H1 (cell line): ENCODE measurements around the gene CCDC198. TPM values are rescaled to one million over a fixed set of nuclear protein-coding genes. Genes with fewer than 3 reads are reported as not detected.
A peak's percentile ranks its signal among the peaks of the same experiment; 100 is the strongest.

Experiments
- CTCF ChIA-PET: fragments of 300-600 bp; sonication (Branson Sonifier 250); formaldehyde crosslinking; loops from one replicate; lab custom pipeline; 2021; ENCODE audit not compliant: partially characterized antibody; lab: Charles Lee
- POLR2A ChIA-PET: fragments of 300-600 bp; sonication (Branson Sonifier 250); formaldehyde crosslinking; loops from one replicate; lab custom pipeline; 2021; ENCODE audit warnings: inconsistent platforms; ENCODE audit not compliant: partially characterized antibody; lab: Charles Lee
- DNase-seq, 2 experiments: peaks; one replicate each; pipeline versions ENCODE4 v3.0.0 to v3.0.0-alpha.2; 2010 to 2022; ENCODE audit warnings: low spot score in 2 of 2, low read depth in 1 of 2, mixed read lengths in 1 of 2
- FAIRE-seq: peaks from 2 replicates; lab custom pipeline; 2011; peaks lifted over from hg19 to GRCh38; lab: Jason Lieb, UNC
- H2AFZ ChIP-seq: 2 replicates; pipeline ENCODE4 v1.8.1; 2012; ENCODE audit warnings: low read length, inconsistent platforms
- H2AK5ac ChIP-seq: 2 replicates; pipeline ENCODE4 v1.6.1; 2013; ENCODE audit warnings: low read depth, low read length
- H2BK120ac ChIP-seq: replicated peaks from 2 replicates; pipeline ENCODE3; 2013; ENCODE audit warnings: low read depth, low read length, inconsistent platforms
- H2BK12ac ChIP-seq: 2 replicates; pipeline ENCODE4 v1.6.1; 2013; ENCODE audit warnings: low read depth, low read length
- H2BK15ac ChIP-seq: 2 replicates; pipeline ENCODE4 v1.6.1; 2013; ENCODE audit warnings: low read length
- H2BK20ac ChIP-seq: 2 replicates; pipeline ENCODE4 v1.6.1; 2013; ENCODE audit warnings: low read length
- H2BK5ac ChIP-seq: 2 replicates; pipeline ENCODE4 v1.6.1; 2013; ENCODE audit warnings: low read depth, low read length
- H3K14ac ChIP-seq: 2 replicates; pipeline ENCODE4 v1.6.1; 2013; ENCODE audit warnings: inconsistent platforms; ENCODE audit not compliant: insufficient read length
- H3K18ac ChIP-seq: 2 replicates; pipeline ENCODE4 v1.6.1; 2013; ENCODE audit warnings: low read length; ENCODE audit errors: extremely low read depth
- H3K23ac ChIP-seq: 2 replicates; pipeline ENCODE4 v1.6.1; 2013; ENCODE audit warnings: inconsistent platforms; ENCODE audit not compliant: insufficient read length
- H3K23me2 ChIP-seq: 2 replicates; pipeline ENCODE4 v1.6.1; 2013; ENCODE audit warnings: low read depth, low read length
- H3K27ac ChIP-seq: 2 replicates; pipeline ENCODE4 v1.6.1; 2011; ENCODE audit warnings: low read depth, low read length, inconsistent platforms
- H3K27me3 ChIP-seq, 4 experiments: replicated peaks in 1 of 4; 1 replicate in 1 of 4; 2 replicates in 3 of 4; pipeline versions ENCODE4 v1.6.1 to v1.8.1; 2011 to 2013; ENCODE audit warnings: low read length in 3 of 4, mild to moderate bottlenecking in 3 of 4, inconsistent platforms in 2 of 4, mixed read lengths in 2 of 4, moderate library complexity in 1 of 4; ENCODE audit not compliant: control insufficient read depth in 3 of 4, insufficient read depth in 3 of 4; ENCODE audit errors: extremely low read depth in 1 of 4
- H3K36me3 ChIP-seq, 4 experiments: 2 replicates each; pipeline versions ENCODE4 v1.6.1 to v1.8.1; 2011 to 2013; ENCODE audit warnings: mild to moderate bottlenecking in 4 of 4, low read length in 3 of 4, moderate library complexity in 2 of 4, control low read depth in 1 of 4, inconsistent platforms in 1 of 4; ENCODE audit not compliant: insufficient read depth in 4 of 4, control insufficient read depth in 2 of 4
- H3K4ac ChIP-seq: replicated peaks from 2 replicates; pipeline ENCODE3; 2013; ENCODE audit warnings: low read length, low read depth, mixed read lengths, inconsistent platforms; ENCODE audit not compliant: insufficient read length
- H3K4me1 ChIP-seq, 4 experiments: replicated peaks in 1 of 4; 1 replicate in 1 of 4; 2 replicates in 3 of 4; pipeline versions ENCODE4 v1.6.1 to v1.8.1; 2011 to 2013; ENCODE audit warnings: low read length in 3 of 4, inconsistent platforms in 2 of 4, mixed read lengths in 1 of 4; ENCODE audit not compliant: insufficient read depth in 4 of 4, control insufficient read depth in 3 of 4
- H3K4me2 ChIP-seq, 2 experiments: 2 replicates each; pipeline versions ENCODE4 v1.6.1 to v1.8.1; 2011 to 2013; ENCODE audit warnings: low read depth in 2 of 2, low read length in 2 of 2, control low read depth in 1 of 2, inconsistent platforms in 1 of 2, mild to moderate bottlenecking in 1 of 2; ENCODE audit not compliant: insufficient read depth in 1 of 2
- H3K4me3 ChIP-seq, 4 experiments: fragments of 200-600, 300-600 bp in 1 of 4; sonication (generic), shearing (Covaris generic), sonication (Bioruptor Twin) in 1 of 4; 2 replicates each; pipeline versions ENCODE4 v1.5.1 to v1.8.1; 2011 to 2016; ENCODE audit warnings: low read length in 4 of 4, low read depth in 3 of 4, control low read depth in 2 of 4, inconsistent platforms in 2 of 4, mild to moderate bottlenecking in 2 of 4, mixed read lengths in 1 of 4, moderate library complexity in 1 of 4; ENCODE audit not compliant: insufficient read depth in 2 of 4; ENCODE audit errors: extremely low read depth in 1 of 4
- H3K56ac ChIP-seq: replicated peaks from 2 replicates; pipeline ENCODE3; 2013; ENCODE audit warnings: low read depth, mild to moderate bottlenecking, mixed read lengths, low read length, inconsistent platforms; ENCODE audit not compliant: insufficient read length
- H3K79me1 ChIP-seq: 2 replicates; pipeline ENCODE4 v1.6.1; 2013; ENCODE audit warnings: low read depth, low read length, control low read depth
- H3K79me2 ChIP-seq, 2 experiments: 2 replicates each; pipeline versions ENCODE4 v1.6.1 to v1.8.1; 2012 to 2013; ENCODE audit warnings: low read length in 2 of 2, mild to moderate bottlenecking in 2 of 2, inconsistent platforms in 1 of 2; ENCODE audit not compliant: insufficient read depth in 2 of 2, control insufficient read depth in 1 of 2
- H3K9ac ChIP-seq, 4 experiments: replicated peaks in 1 of 4; 1 replicate in 1 of 4; 2 replicates in 3 of 4; pipeline versions ENCODE4 v1.6.1 to v1.8.1; 2011 to 2013; ENCODE audit warnings: low read depth in 3 of 4, low read length in 3 of 4, control low read depth in 2 of 4, mild to moderate bottlenecking in 2 of 4, moderate library complexity in 2 of 4, inconsistent platforms in 1 of 4; ENCODE audit errors: extremely low read depth in 1 of 4
- H3K9me3 ChIP-seq, 2 experiments: 2 replicates each; pipeline versions ENCODE4 v1.6.1 to v1.8.1; 2012 to 2013; ENCODE audit warnings: mild to moderate bottlenecking in 2 of 2, moderate library complexity in 2 of 2, control low read depth in 1 of 2, inconsistent platforms in 1 of 2, low read depth in 1 of 2, low read length in 1 of 2, mixed read lengths in 1 of 2; ENCODE audit not compliant: insufficient read depth in 2 of 2
- H4K20me1 ChIP-seq, 2 experiments: replicated peaks in 1 of 2; 2 replicates each; pipeline versions ENCODE3 to v1.8.1; 2011 to 2013; ENCODE audit warnings: inconsistent platforms in 2 of 2, low read length in 2 of 2, mild to moderate bottlenecking in 1 of 2; ENCODE audit not compliant: insufficient read depth in 2 of 2, control insufficient read depth in 1 of 2
- H4K5ac ChIP-seq: 2 replicates; pipeline ENCODE4 v1.6.1; 2013; ENCODE audit warnings: low read length, low read depth, mixed read lengths, inconsistent platforms; ENCODE audit not compliant: insufficient read length
- H4K8ac ChIP-seq: 2 replicates; pipeline ENCODE4 v1.8.0; 2013; ENCODE audit warnings: mild to moderate bottlenecking, moderate library complexity, low read length, inconsistent platforms; ENCODE audit not compliant: insufficient read depth; ENCODE audit errors: extremely low read depth
- H4K91ac ChIP-seq: replicated peaks from 2 replicates; pipeline ENCODE3; 2013; ENCODE audit warnings: low read length, mixed read lengths, inconsistent platforms; ENCODE audit not compliant: insufficient read length
- BACH1 ChIP-seq: IDR thresholded peaks from 2 replicates; pipeline ENCODE4 v1.6.1; 2012; ENCODE audit warnings: low read length, improper control_type of control experiment
- BRCA1 ChIP-seq: IDR thresholded peaks from 2 replicates; pipeline ENCODE4 v1.6.1; 2012; ENCODE audit warnings: low read depth, low read length, improper control_type of control experiment
- CEBPB ChIP-seq: IDR thresholded peaks from 2 replicates; pipeline ENCODE4 v1.6.1; 2012; ENCODE audit warnings: low read depth, low read length
- EZH2 ChIP-seq: fragments of 200-600 bp; sonication (generic); IDR thresholded peaks from 2 replicates; pipeline ENCODE4 v1.7.1; 2012; ENCODE audit warnings: low read depth, mild to moderate bottlenecking, moderate library complexity, low read length, inconsistent platforms; ENCODE audit not compliant: severe bottlenecking
- HDAC2 ChIP-seq, 2 experiments: fragments of 300-600 bp in 1 of 2; sonication (generic) in 1 of 2; IDR thresholded peaks; 2 replicates each; pipeline ENCODE4 v1.6.1; 2011 to 2012; ENCODE audit warnings: low read depth in 2 of 2, low read length in 2 of 2, mild to moderate bottlenecking in 2 of 2, moderate library complexity in 2 of 2, borderline replicate concordance in 1 of 2, inconsistent platforms in 1 of 2
- POU5F1 ChIP-seq: IDR thresholded peaks from 2 replicates; pipeline ENCODE4 v1.6.1; 2011; ENCODE audit warnings: low read depth, mild to moderate bottlenecking, low read length, moderate library complexity
- RAD21 ChIP-seq, 2 experiments: IDR thresholded peaks in 1 of 2; conservative IDR thresholded peaks in 1 of 2; 2 replicates each; pipeline ENCODE4 v1.6.1; 2011; ENCODE audit warnings: low read depth in 2 of 2, low read length in 2 of 2, improper control_type of control experiment in 1 of 2, inconsistent platforms in 1 of 2, mild to moderate bottlenecking in 1 of 2, moderate library complexity in 1 of 2
- SAP30 ChIP-seq: fragments of 300-600 bp; sonication (generic); IDR thresholded peaks from 2 replicates; pipeline ENCODE4 v1.7.1; 2012; ENCODE audit warnings: low read length, moderate library complexity, mild to moderate bottlenecking, inconsistent platforms; ENCODE audit not compliant: insufficient read depth, insufficient replicate concordance
- YY1 ChIP-seq: IDR thresholded peaks from 2 replicates; pipeline ENCODE4 v1.6.1; 2011; ENCODE audit warnings: low read depth, mild to moderate bottlenecking, low read length
- WGBS, 2 experiments: shearing (Covaris generic) in 1 of 2; methylation state at CpG; one replicate each; pipeline versions ENCODE4 v1.1.6 to v1.1.7; 2013 to 2015; ENCODE audit warnings: low lambda C conversion rate in 2 of 2, mixed read lengths in 2 of 2, inconsistent platforms in 1 of 2, low coverage in 1 of 2, missing lambda C conversion rate in 1 of 2; ENCODE audit not compliant: insufficient replicate concordance in 2 of 2, insufficient coverage in 1 of 2, insufficient read length in 1 of 2; ENCODE audit errors: extremely low coverage in 1 of 2, missing lambda C conversion rate in 1 of 2; 5-methylcytosine and 5-hydroxymethylcytosine counted together
- polyA plus RNA-seq, 7 experiments: library from polyadenylated mRNA; depleted of rRNA in 3 of 7; stranded (reverse) in 5 of 7; unstranded in 2 of 7; fragments of >200 nt in 5 of 7; fragments of 200-250 nt in 2 of 7; gene quantifications; 1 replicate in 5 of 7; 2 replicates in 1 of 7; 4 replicates in 1 of 7; pipeline versions ENCODE4 v1.2.1 to v1.2.3, GENCODE V29; 2011 to 2013; ENCODE audit warnings: missing spikeins in 2 of 7, mixed read lengths in 2 of 7
- total RNA-seq: library from RNA; stranded (reverse); fragmentation: NEBNext Ultra II Directional; extraction: Animal tissue kit (Norgen Biotek cat#: 25700); gene quantifications from 2 replicates; pipeline ENCODE4 v1.2.1, GENCODE V29; 2021

Gene CCDC198
- total and polyA plus RNA-seq, 2 of the 8 experiments (the other 6 are each of a cell fraction or from before 2014, with no cell fraction given), result not detected

DNA sequence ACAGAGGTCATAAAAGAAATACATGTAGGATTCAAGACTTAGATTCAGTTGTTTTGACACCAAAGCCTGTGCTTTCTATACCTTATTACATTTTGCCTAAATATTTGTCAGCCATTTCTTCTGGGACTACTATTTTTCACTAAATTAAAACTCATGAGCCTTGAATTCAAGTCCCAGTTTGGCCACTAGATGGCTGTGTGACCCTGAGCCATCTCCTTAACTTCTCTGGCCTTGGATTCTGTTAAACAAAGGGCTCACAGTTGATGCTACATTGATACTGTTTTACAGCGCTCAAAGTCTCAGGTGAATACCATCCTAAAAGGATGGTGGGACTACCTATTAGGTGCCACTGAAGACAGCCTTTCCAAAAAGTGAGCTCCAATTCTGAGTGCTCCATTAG lies 39.6 kb upstream of the CCDC198 start:
- no peak overlapping the region for H4K91ac ChIP-seq
- CTCF ChIA-PET, result interaction anchor here (0.6 to 2.7 kb wide), 19 partner anchors 12 to 577 kb away, joined by 3 to 13 read pairs (median 3); no protein-coding TSS in a partner anchor
- H3K4me2 ChIP-seq, result no peak overlapping the region
- H2BK12ac ChIP-seq, result no peak overlapping the region
- no peak overlapping the region for H3K4me3 ChIP-seq
- H2AK5ac ChIP-seq, result no peak overlapping the region
- H3K23ac ChIP-seq, result no peak overlapping the region
- H3K79me2 ChIP-seq, result no peaks in the 10 kb centered on the region
- peaks cover 0 to 1% (median 0%) of the 10 kb centered on the region in 4 experiments; a peak in 2 of 7 replicates for H3K27me3 ChIP-seq
- H3K4ac ChIP-seq, result no peak overlapping the region
- H4K20me1 ChIP-seq, result no peaks in the 10 kb centered on the region
- H3K4me1 ChIP-seq, result no peaks in the 10 kb centered on the region
- H3K36me3 ChIP-seq, result no peaks in the 10 kb centered on the region
- H2AFZ ChIP-seq, result no peak overlapping the region
- no peak overlapping the region for H3K27ac ChIP-seq
- no peaks in the 10 kb centered on the region for H3K23me2 ChIP-seq
- no peak overlapping the region for H2BK15ac ChIP-seq
- H2BK5ac ChIP-seq, result no peak overlapping the region
- WGBS, 2 experiments, result 86% methylated on average over 1 of the region's 1 CpG; no CpG with 5 or more reads in 1 of the 2 experiments
- H3K18ac ChIP-seq, result no peak overlapping the region
- FAIRE-seq (peak; percentile 63), DNase-seq (no peak)
- no peak overlapping the region for H4K5ac ChIP-seq
- H3K9ac ChIP-seq, result no peak overlapping the region
- H2BK120ac ChIP-seq, result no peak overlapping the region
- no peak overlapping the region for H2BK20ac ChIP-seq
- H4K8ac ChIP-seq, result no peak overlapping the region
- no peak overlapping the region for H3K56ac ChIP-seq
- POLR2A ChIA-PET, result no interaction called here
- H3K79me1 ChIP-seq, result no peaks in the 10 kb centered on the region; the same call in 1 of the 2 replicates
- H3K9me3 ChIP-seq, result no peaks in the 10 kb centered on the region
- no peak overlapping the region for H3K14ac ChIP-seq
- TF ChIP-seq RAD21 (IDR thresholded peaks at IDR 0.05 in 1 of 2, conservative IDR thresholded peaks at IDR 0.05 in 1 of 2; ENCODE audit: low read depth in 2 of 2, low read length in 2 of 2), result peak; percentile 84 to 85
- no peak for TF ChIP-seq YY1
- no peak for TF ChIP-seq SAP30
- TF ChIP-seq BACH1, result no peak
- TF ChIP-seq EZH2, result no peak
- no peak for TF ChIP-seq HDAC2 (IDR thresholded peaks at IDR 0.05; ENCODE audit: borderline replicate concordance in 1 of 2, low read depth in 2 of 2, low read length in 2 of 2)
- TF ChIP-seq BRCA1, result no peak
- TF ChIP-seq POU5F1, result no peak
- no peak for TF ChIP-seq CEBPB
